HT1080 (cell line): Measurements from ENCODE around the gene FHDC1. TPM values are rescaled to one million over a fixed set of nuclear protein-coding genes. Genes with fewer than 3 reads are reported as not detected.

Experiments used
- total RNA-seq: library from RNA; depleted of rRNA; stranded (reverse); fragments of >200 nt; shearing (Covaris generic); gene quantifications from 2 replicates; pipeline ENCODE4 v1.2.3, GENCODE V29; 2014; rRNA removed

Gene FHDC1
- total RNA-seq, 1 experiment from 2014 or later = 0.23 TPM

Other genes with a start within 250 kb of the FHDC1 start
- 0.03 and 0.35 TPM in 2 replicates for gene TIGD4, start 156.6 kb upstream of the FHDC1 start, total RNA-seq
- 39.7 and 44.0 TPM in 2 replicates for gene ARFIP1, start 156.4 kb upstream of the FHDC1 start, total RNA-seq